Measurements from ENCODE around the gene LINGO3. TPM values are rescaled to one million over a fixed set of nuclear protein-coding genes. Genes with fewer than 3 reads are reported as not detected.

LINGO3 gene
- total and polyA plus RNA-seq, 5 donors, result not detected

DNA sequence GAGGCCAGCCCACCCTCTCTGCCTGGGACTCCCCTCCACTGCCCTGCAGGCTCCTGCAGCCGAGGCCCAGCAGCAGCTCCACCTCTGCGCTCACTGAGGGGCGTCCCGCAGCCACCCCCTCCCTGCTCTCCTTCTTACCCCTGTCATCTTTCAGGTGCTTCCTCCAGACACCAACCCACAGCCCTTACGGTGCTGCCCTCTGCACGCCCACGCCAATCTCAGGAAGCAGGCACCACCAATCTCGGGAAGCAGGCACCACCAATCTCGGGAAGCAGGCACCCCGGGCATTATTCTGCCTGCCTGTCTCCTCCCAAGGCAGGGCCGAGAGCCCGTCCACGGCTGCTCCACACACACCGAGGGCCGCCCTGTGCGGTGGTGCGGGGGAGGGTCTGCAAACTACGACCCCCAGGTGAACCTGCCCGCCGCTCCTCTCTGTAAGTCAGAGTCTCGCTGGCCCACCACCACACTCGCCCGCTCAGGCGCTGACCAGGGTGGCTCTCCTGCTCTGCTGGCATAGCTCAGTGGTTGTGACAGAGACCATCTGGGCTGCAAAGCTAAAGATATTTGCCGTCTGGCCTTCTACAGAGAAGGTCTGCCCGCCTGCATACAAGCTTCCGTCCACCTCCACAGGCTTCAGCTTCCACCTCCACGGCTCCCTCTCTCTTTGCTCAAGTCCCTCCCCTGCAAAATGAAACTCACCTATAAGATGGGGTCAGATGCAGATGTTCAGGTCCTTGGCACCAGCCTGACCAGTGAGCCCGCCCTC lies 17.5 kb upstream of the LINGO3 start:
- intact Hi-C loops (cut with DNase I), result loop anchor here in 1 of 4 donors (5.0 kb wide), 1 partner anchor 88 kb away; the partner anchor contains the start of genes PLEKHJ1 and SF3A2
- Histone ChIP-seq H3K9me3 (ENCODE audit: control insufficient read depth, low read length) (no peaks in the 10 kb centered on the region), H3K27ac (ENCODE audit: low read length) (no peak overlapping the region), H3K4me1 (ENCODE audit: control insufficient read depth, insufficient read depth, low read length) (peaks cover 5% of the 10 kb centered on the region), H3K27me3 (ENCODE audit: control insufficient read depth, insufficient read depth) (no peaks in the 10 kb centered on the region), H3K4me3 (ENCODE audit: low read length) (no peak overlapping the region)
- 74% methylated on average over 29 of the region's 29 CpGs for WGBS
- peak in 1 of 3 donors; percentile 54 for DNase-seq
- no peak for ATAC-seq

DNA sequence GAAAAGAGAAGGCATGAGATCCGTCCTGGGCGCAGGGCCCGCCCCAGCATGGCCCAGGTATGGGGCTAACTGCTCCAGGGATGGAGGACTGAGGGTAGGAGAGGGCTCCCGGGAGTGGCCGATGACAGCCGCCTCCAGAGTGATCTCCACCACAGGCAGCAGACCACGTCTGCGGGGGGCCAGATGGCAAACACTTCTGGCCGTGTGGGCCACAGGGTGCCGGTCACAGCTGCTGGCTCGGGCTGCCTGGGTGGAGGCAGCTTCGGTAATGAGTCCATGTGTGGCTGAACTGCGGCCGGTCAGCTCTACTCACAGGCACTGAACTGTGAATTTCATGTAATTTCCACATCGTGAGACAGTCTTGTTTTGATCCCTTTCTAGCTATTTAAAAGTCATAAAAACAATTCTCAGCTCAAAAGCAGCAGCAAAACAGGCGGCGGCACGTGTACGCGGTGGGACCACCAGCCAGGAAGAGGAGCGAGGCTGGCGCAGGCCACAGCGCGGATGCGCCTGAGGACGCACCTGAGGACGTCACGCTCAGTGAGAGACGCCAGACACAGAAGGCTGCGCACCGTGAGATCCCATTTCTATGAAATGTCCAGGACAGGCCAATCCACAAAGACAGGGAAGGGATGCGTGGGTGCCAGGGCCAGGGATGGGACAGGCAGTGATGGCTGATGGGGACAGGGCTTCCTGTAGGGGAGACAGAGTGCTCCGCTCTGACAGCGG lies 16.4 kb upstream of the LINGO3 start:
- no peaks in the 10 kb centered on the region for H3K9me3 ChIP-seq (ENCODE audit: control insufficient read depth, low read length)
- H3K4me1 ChIP-seq (ENCODE audit: control insufficient read depth, insufficient read depth, low read length), result peaks cover 3% of the 10 kb centered on the region
- peak in 1 of 3 donors; percentile 46 for DNase-seq
- intact Hi-C loops (cut with DNase I), result no loop called here
- no peak for ATAC-seq
- no peak overlapping the region for H3K27ac ChIP-seq (ENCODE audit: low read length)
- H3K4me3 ChIP-seq (ENCODE audit: low read length), result no peak overlapping the region
- 86% methylated on average over 34 of the region's 34 CpGs for WGBS
- no peaks in the 10 kb centered on the region for H3K27me3 ChIP-seq (ENCODE audit: control insufficient read depth, insufficient read depth)

DNA sequence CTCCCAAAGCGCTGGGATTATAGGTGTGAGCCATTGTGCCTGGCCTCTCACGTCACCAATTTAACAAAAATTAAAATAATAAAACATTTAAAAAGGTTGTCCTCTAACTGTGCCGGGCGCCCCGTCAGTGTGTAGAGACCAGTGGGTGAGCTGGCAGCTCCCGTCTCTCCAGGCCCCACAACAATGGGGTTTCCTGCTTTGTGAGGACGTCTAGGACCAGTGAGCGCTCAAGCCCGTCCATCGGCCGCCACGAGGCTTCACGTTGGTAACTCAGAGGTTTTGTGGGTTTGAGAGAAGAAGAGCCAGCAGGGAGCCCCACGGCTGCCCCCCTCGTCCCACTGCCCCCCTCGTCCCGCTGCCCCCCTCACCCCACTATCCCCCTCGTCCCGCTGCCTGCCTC lies 15.8 kb upstream of the LINGO3 start:
- intact Hi-C loops (cut with DNase I), result no loop called here

DNA sequence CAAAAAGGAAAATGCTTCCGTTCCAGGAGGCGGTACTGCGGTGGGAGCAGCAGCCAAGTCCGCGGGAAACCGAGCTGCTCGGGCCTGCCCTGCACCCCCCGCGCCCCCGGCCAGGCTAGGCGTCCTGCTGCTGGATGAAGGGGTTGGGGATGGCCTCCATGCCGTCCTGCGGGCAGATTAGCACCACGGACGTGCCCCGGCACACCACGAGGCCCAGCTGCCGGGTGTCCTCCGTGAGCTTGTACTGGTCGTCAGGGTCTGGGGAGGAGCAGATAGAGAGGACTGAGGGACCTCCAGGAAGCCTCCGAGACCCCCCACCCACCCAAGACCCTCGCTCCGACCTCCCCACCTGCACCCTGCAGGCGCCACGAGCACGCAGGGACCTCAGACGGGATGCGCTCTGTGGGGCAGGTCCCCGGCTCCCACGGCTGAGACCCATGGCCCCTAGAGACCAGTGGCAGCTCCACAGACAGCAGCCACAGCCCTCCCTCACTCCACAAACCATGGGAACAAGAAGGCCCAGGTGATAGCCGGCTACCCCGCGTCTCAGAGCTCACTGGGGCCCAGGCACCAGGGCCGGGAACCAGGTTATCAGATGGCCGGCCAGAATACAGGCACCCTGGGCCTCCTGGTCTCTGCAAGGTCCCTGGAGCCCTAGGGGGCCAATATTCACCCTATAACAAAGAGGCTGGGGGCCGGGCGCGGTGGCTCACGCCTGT lies 13.8 kb upstream of the LINGO3 start:
- Histone ChIP-seq H3K4me3 (ENCODE audit: low read length) (no peak overlapping the region), H3K4me1 (ENCODE audit: control insufficient read depth, insufficient read depth, low read length) (no peaks in the 10 kb centered on the region), H3K27me3 (ENCODE audit: control insufficient read depth, insufficient read depth) (no peaks in the 10 kb centered on the region), H3K27ac (ENCODE audit: low read length) (no peak overlapping the region), H3K9me3 (ENCODE audit: control insufficient read depth, low read length) (no peaks in the 10 kb centered on the region)
- no peak for ATAC-seq
- intact Hi-C loops (cut with DNase I), result no loop called here
- no peak for DNase-seq
- 88% methylated on average over 39 of the region's 39 CpGs for WGBS

More for the DNA sequence above, 15.8 kb upstream of the LINGO3 start:
- peak in 1 of 3 donors; percentile 48 for DNase-seq
- no peak for ATAC-seq
- peaks cover 3% of the 10 kb centered on the region for H3K4me1 ChIP-seq (ENCODE audit: control insufficient read depth, insufficient read depth, low read length)
- 92% methylated on average over 19 of the region's 19 CpGs for WGBS
- H3K27ac ChIP-seq (ENCODE audit: low read length), result no peak overlapping the region
- no peaks in the 10 kb centered on the region for H3K9me3 ChIP-seq (ENCODE audit: control insufficient read depth, low read length)
- no peaks in the 10 kb centered on the region for H3K27me3 ChIP-seq (ENCODE audit: control insufficient read depth, insufficient read depth)
- H3K4me3 ChIP-seq (ENCODE audit: low read length), result no peak overlapping the region

DNA sequence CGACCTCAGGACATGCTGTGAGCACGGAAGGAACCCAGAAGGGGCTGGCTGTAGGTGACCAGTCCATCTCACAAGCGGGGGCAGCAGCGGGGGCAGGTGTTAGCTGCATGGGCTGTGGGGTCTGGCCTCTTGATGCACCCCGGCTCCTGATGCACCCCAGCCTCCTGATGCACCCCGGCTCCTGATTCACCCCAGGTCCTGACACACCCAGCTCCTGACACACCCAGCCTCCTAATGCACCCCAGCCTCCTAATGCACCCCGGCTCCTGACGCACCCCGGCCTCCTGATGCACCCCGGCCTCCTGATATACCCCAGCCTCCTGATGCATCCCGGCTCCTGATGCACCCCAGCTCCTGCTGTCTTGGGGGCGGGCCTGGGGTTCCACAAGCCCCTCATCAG lies 13.0 kb upstream of the LINGO3 start:
- intact Hi-C loops (cut with DNase I), result no loop called here
- 94% methylated on average over 12 of the region's 12 CpGs for WGBS
- Histone ChIP-seq H3K4me3 (ENCODE audit: low read length) (no peak overlapping the region), H3K27ac (ENCODE audit: low read length) (no peak overlapping the region), H3K9me3 (ENCODE audit: control insufficient read depth, low read length) (no peaks in the 10 kb centered on the region), H3K4me1 (ENCODE audit: control insufficient read depth, insufficient read depth, low read length) (no peaks in the 10 kb centered on the region), H3K27me3 (ENCODE audit: control insufficient read depth, insufficient read depth) (no peaks in the 10 kb centered on the region)
- ATAC-seq (no peak), DNase-seq (no peak)

DNA sequence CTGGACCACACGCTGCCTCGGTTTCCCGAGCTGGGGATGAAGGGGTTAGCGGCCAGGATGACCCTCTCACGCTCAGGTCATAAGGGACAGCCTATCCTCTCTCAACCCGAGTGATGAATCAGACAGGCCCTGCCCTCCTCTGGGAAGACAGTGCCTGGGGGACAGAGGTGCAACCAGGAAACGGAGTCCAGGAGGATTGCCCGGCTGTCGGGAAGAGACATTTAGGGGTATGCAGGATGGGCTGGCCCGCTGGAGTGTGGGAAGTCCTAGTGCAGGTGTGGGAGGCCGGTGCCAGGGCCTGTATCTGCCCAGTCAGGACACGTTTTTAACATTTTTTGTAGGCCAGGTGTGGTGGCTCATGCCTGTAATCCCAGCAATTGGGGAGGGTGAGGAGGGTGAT lies 12.1 kb upstream of the LINGO3 start:
- ATAC-seq (no peak), DNase-seq (no peak)
- no peaks in the 10 kb centered on the region for H3K27me3 ChIP-seq (ENCODE audit: control insufficient read depth, insufficient read depth)
- H3K9me3 ChIP-seq (ENCODE audit: control insufficient read depth, low read length), result no peaks in the 10 kb centered on the region
- intact Hi-C loops (cut with DNase I), result no loop called here
- H3K27ac ChIP-seq (ENCODE audit: low read length), result no peak overlapping the region
- no peak overlapping the region for H3K4me3 ChIP-seq (ENCODE audit: low read length)
- H3K4me1 ChIP-seq (ENCODE audit: control insufficient read depth, insufficient read depth, low read length), result no peaks in the 10 kb centered on the region
- WGBS, result 73% methylated on average over 12 of the region's 12 CpGs

DNA sequence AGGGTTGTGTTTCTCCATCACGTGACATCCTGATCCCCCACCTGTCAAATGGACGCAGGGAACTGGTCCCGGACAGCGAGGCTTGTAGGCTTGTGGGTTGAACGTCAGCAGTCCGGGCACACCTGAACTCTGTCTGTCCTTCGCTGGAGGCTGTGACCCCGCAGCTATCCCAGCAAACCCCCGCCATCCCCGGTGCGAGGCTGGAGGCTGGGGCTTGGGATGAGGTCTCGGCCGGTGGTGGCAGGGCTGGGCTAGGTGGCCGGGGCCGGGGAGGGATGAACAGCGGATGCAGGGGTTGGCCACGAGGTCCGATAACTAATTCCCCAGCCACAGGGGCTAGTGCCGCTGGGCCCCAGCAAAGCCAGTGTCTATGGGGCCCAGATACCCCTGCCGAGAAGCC lies 11.6 kb upstream of the LINGO3 start:
- H3K4me3 ChIP-seq (ENCODE audit: low read length), result no peak overlapping the region
- DNase-seq (no peak), ATAC-seq (no peak)
- no peak overlapping the region for H3K27ac ChIP-seq (ENCODE audit: low read length)
- intact Hi-C loops (cut with DNase I), result loop anchor here in 2 of 4 donors (5.0 to 10.0 kb wide), 3 partner anchors 47 to 162 kb away; partner anchors contain the start of genes PLEKHJ1 (in 2 of the 2) and SF3A2 (in 2 of the 2)
- H3K4me1 ChIP-seq (ENCODE audit: control insufficient read depth, insufficient read depth, low read length), result no peaks in the 10 kb centered on the region
- WGBS, result 89% methylated on average over 20 of the region's 20 CpGs
- no peaks in the 10 kb centered on the region for H3K9me3 ChIP-seq (ENCODE audit: control insufficient read depth, low read length)
- H3K27me3 ChIP-seq (ENCODE audit: control insufficient read depth, insufficient read depth), result no peaks in the 10 kb centered on the region

DNA sequence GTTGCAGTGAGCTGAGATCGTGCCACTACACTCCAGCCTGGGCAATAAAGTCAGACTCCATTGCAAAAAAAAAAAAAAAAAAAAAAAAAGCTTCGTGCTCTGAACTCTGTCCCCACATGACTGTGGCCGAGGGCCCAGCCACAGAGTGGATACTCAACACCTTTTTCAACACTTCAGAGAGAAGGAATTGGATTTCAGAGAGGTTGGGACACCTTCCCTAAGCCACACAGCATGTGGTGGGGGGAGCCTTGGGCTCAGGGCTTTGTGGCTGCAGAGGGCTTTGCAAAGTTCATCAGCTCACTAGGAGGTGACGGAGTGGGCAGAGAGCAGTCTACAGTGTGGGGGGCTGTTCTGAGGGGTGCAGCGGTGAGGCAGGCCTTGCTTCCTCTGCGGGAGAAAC lies 11.0 kb upstream of the LINGO3 start:
- WGBS, result 71% methylated on average over 6 of the region's 6 CpGs
- intact Hi-C loops (cut with DNase I), result loop anchor here in 2 of 4 donors (5.0 to 10.0 kb wide), 3 partner anchors 47 to 162 kb away; partner anchors contain the start of genes PLEKHJ1 (in 2 of the 2) and SF3A2 (in 2 of the 2)

DNA sequence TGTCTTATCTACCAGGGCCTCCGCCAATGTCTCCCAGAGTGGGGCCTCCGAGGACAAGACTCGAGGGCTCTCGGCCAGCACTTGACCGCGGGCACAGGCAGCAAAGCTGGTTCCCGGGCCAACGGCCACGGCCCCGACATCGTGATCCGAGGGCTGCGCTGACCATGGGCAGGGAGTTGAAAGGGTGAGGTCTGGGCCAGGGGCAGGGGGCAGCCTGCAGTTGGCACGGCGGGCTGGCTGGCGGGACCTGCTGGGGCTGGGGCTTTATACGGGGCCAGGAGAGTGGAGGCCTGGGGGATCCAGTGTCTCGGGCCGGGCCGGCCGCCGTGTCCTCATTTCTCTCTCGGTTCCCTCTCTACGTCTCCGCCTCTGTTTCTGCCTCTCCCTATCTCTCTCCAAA lies 9.8 kb upstream of the LINGO3 start:
- H3K27me3 ChIP-seq (ENCODE audit: control insufficient read depth, insufficient read depth), result no peaks in the 10 kb centered on the region
- WGBS, result 83% methylated on average over 25 of the region's 25 CpGs
- intact Hi-C loops (cut with DNase I), result loop anchor here in 2 of 4 donors (5.0 to 10.0 kb wide), 3 partner anchors 45 to 160 kb away; partner anchors contain the start of genes PLEKHJ1 (in 2 of the 2) and SF3A2 (in 2 of the 2)
- H3K4me1 ChIP-seq (ENCODE audit: control insufficient read depth, insufficient read depth, low read length), result no peaks in the 10 kb centered on the region
- peak in 1 of 3 donors; percentile 46 for DNase-seq
- H3K9me3 ChIP-seq (ENCODE audit: control insufficient read depth, low read length), result no peaks in the 10 kb centered on the region
- no peak overlapping the region for H3K27ac ChIP-seq (ENCODE audit: low read length)
- no peak for ATAC-seq
- no peak overlapping the region for H3K4me3 ChIP-seq (ENCODE audit: low read length)

More for the DNA sequence above, 11.0 kb upstream of the LINGO3 start:
- DNase-seq (no peak), ATAC-seq (no peak)
- Histone ChIP-seq H3K4me3 (ENCODE audit: low read length) (no peak overlapping the region), H3K4me1 (ENCODE audit: control insufficient read depth, insufficient read depth, low read length) (no peaks in the 10 kb centered on the region), H3K9me3 (ENCODE audit: control insufficient read depth, low read length) (no peaks in the 10 kb centered on the region), H3K27me3 (ENCODE audit: control insufficient read depth, insufficient read depth) (no peaks in the 10 kb centered on the region), H3K27ac (ENCODE audit: low read length) (no peak overlapping the region)

DNA sequence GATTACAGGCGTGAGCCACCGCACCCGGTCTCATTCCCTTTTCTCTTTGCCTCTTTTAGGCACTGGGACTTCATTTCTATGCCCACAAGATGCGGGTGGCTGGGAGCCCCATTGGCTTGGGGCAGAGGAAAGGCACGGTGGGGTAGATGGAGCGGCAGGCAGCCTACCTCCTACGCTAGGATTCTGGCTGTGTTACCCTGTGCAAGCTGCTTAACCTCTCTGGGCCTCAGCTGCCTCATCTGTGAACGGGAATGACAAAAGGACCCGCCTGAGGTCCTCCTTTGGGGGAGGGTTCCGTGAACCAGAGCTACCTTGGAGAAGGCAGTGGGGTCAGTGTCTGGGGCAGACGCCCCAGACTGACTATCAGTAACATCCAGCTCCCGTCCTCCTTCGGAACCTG lies 9.3 kb upstream of the LINGO3 start:
- H3K27ac ChIP-seq (ENCODE audit: low read length), result no peak overlapping the region
- H3K27me3 ChIP-seq (ENCODE audit: control insufficient read depth, insufficient read depth), result no peaks in the 10 kb centered on the region
- no peaks in the 10 kb centered on the region for H3K9me3 ChIP-seq (ENCODE audit: control insufficient read depth, low read length)
- 93% methylated on average over 13 of the region's 13 CpGs for WGBS
- no peak for DNase-seq
- no peak for ATAC-seq
- H3K4me1 ChIP-seq (ENCODE audit: control insufficient read depth, insufficient read depth, low read length), result no peaks in the 10 kb centered on the region
- no peak overlapping the region for H3K4me3 ChIP-seq (ENCODE audit: low read length)
- intact Hi-C loops (cut with DNase I), result loop anchor here in 2 of 4 donors (5.0 to 10.0 kb wide), 3 partner anchors 45 to 160 kb away; partner anchors contain the start of genes PLEKHJ1 (in 2 of the 2) and SF3A2 (in 2 of the 2)

All from right cardiac atrium (tissue), 5 donors.